HG03520 (cell line): ENCODE data around the gene SFXN2.
"Not testable (repeated sequence)": the region's sequence is repeated elsewhere in the genome, so short reads cannot be mapped to it uniquely, and the experiment has no call there.

Experiments used
- ATAC-seq: cut with Tn5 transposase; IDR thresholded peaks from one replicate; pipeline ENCODE4 v1.9.1; 2021; ENCODE audit warnings: mild to moderate bottlenecking, moderate library complexity; ENCODE audit not compliant: unreplicated experiment

The SFXN2 gene

DNA sequence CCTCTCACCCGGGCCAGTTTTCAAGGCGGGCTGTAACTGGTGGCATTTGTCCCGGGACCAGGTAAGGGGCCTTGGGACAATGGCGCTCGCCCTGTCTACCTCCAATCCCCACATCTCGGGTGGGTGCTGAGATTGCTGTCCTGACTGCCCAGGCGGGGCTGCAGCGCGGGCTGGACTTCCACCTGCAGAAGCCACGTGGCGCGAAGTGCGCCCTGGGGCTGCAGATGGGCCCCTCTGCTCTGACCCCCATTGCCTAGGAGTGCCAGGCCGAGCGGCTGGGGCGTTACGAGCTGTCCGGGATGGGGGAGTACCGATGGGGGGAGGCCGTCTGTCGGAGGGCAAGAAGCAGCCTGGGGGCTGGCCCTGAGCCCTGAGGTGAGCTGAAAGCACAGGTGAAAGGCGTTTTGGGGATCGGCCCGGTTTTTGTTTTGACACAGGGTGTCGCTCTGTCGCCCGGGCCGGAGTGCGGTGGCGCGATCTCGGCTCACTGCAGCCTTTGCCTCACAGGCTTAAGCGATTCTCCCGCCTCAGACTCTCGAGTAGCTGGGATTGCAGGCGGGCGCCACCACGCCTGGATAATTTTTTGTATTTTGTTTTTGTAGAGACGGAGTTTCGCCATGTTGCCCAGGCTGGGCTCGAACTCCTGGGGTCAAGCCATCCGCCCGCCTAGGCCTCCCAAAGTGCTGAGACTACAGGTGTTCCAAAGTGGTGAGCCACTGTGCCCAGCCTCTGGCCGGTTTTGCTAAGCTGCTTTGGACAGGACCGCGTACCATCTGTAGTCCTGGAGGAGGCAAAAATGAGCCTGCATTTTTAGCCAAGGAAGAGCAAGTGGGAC is at the start of gene SFXN2:
TSS of gene SFXN2 (plus strand) at position 16 of the 835 bp plus-strand sequence. CDS start 12,001 bp downstream, outside the sequence.
- peak; percentile 2 for ATAC-seq

- no peak for ATAC-seq
These were observed 48.4 kb upstream of the SFXN2 start for GRCh38 chr10:102665904-102666509.

DNA sequence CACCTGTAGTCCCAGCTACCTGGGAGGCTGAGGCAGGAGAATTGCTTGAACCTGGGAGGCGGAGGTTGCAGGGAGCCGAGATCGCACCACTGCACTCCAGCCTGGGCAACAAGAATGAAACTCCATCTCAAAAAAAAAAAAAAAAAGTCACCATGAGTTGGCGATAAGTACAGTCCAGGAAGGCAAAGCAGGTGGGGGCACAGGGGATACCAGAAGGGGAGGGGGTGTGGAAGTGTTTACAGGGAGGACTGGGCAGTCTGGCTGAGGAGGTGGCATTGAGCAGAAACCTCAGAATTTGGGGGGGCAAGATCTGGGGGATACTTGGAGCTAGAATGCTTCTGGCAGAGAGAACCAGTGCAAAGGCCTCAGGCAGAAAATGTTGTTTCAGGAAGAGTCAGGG is 47.0 kb upstream of the SFXN2 start:
- ATAC-seq, result not testable (repeated sequence)

GRCh38 chr10:102668326-102669107 is 45.9 kb upstream of the SFXN2 start:
- no peak for ATAC-seq

DNA sequence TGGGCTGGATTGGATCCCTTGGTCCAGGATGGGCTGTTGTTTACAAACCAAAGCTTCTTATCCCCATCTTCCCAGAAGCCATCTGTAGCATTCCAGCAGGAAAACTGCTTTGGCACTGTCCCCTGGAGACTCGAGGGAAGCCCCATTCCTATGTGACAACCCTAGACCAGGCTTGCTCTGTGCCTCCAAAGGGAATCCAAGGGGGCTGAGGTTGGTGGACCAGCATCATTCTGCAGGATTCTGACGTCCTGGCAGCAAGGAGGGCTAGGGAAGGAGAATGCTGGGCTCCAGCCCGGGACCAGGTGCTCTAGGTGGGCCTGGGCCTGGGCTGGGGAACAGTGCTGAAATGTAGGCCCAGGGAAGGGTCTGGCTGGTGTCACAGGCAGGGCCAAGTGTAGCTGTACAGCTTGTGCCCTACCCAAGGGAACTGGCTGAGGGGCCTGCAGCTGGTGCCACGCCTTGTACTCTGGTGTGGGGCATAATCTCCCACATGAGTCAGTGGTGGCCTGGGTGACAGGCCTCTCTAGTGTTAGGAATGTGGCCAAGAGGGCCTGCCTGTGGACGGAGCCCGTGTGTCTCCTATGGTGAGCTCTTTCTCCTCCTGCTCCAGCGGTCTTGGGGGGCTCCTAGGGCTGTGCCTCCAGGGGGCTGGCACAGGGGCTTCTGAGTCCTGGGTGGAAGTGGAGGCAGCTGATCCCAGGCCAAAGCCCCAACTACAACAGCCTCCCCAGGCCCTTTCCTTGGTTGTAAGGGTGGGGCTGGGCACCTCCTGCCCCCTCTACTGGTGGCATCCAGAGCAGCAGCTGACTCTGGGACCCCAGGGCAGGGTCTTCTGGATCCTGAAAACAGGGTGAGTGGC is 45.0 kb upstream of the SFXN2 start:
- ATAC-seq, result no peak

GRCh38 chr10:102670065-102670670 is 44.3 kb upstream of the SFXN2 start:
- ATAC-seq, result no peak

- ATAC-seq, result no peak
These were observed 43.5 kb upstream of the SFXN2 start for GRCh38 chr10:102670871-102671434.

- no peak for ATAC-seq
These were observed 41.1 kb upstream of the SFXN2 start for GRCh38 chr10:102673236-102673818.

DNA sequence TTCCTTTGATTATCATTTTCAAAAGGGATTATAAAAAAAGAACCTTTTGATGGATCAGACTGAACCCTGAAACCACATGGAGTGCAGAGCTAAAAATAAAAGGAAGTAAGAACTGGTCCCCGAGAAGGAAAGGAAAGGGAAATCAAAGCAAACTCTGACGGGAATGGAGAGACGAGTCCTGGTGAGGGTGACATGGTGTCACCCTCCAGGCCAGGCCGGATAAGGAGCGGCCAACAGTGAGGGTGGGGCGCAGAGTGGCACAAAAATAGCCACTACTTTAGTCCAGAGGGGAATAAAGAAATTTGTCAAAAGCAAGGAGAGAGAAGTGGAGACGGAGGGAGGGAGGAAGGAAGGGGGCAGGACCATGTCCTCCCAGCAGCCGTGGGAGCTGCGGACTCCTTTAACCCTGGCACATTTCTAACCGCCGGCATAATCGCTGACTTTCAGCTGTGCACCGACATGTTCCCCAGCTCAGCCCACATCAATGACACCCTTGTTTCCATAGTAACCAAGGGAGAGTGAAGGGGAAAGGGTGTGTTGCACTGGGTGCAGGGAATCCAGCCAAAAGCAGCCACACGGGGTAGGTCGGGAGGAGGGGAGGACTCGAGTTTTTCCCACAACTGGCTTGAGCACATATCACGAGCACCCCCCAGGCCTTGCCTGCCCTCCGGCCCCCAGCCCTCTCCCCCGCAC is 40.5 kb upstream of the SFXN2 start:
- no peak for ATAC-seq

GRCh38 chr10:102674566-102674965 is 39.9 kb upstream of the SFXN2 start:
- ATAC-seq, result no peak

GRCh38 chr10:102675011-102675665 is 39.3 kb upstream of the SFXN2 start:
- no peak for ATAC-seq

- no peak for ATAC-seq
These were observed 38.5 kb upstream of the SFXN2 start for GRCh38 chr10:102675666-102676533.

DNA sequence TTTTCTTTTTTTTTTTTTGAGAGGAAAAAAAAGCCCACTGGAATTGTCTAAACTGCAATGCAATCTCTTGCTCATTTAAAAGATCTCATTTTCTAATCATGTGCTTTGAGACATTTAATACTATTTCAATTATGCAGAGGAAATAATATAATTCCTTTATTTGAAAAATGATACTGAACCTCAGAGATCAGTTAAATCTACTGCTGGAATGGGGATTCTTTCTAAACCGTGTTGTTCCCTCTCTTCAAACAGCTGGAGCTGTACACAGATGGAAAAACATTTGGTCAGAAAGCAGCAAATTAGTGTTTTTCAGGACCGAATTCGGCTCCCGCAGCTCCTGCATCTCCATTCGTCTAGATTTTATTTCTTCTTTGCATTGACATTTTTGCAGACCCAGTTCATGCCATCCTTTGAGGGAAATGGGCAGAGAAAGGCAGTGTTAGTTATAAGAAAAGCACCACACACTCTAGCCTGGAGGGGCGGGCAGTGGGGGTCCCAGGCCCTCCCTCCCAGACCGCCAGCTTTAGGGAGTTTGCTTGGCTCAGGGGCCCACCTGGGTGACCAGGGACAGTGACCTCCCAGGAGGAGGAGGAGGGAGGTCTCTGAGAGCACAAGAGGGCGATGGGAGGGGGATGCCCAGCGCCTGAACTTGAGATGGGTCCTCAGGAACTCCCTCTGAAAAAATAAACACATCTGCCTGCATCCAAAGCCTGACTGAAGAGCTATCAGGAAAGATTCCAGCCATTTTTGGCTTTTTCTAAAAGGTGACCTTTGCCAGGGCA is 37.7 kb upstream of the SFXN2 start:
- no peak for ATAC-seq

DNA sequence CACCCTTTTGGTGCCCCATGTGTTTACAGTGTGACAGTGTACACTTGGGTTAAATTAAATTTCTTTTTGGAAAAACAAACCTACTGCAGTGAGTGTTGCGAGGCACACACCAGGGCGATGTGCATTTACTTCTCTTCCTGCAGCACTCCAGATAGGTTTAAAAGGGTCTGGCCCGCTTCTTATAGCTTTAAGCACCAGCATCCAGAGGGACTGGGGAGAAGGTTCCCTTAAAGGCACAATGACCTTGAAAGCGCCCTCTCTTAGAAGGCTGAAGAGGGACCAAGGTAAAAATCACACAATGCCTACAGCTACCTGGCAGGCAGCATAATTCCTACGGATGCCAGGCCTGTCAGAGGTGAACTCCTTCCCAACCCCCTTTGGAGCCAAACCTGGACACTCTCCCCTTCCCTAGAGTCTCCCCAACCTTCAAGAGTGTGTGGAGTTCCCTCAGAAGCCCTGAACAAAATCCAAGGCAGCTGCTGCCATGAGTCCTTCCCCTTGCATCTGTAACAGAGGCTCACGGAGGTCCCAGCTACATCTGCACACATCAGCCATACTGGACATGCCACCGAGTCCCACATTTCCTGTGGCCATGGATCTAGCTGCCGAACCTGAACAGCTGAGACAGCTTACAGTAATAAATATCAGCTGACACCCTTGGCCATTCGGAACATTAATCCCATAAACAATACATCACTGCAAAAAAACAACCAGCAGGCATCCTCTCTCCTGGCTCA is 36.9 kb upstream of the SFXN2 start:
- ATAC-seq, result no peak

- ATAC-seq, result no peak
These were observed 36.4 kb upstream of the SFXN2 start for GRCh38 chr10:102678068-102678400.

- no peak for ATAC-seq
These were observed 35.6 kb upstream of the SFXN2 start for GRCh38 chr10:102678842-102679289.
